Skeletal muscle satellite cell (primary cell): ENCODE measurements around the gene FGF23.

Experiments
- H3K27me3 ChIP-seq: 2 replicates; pipeline ENCODE4 v1.7.0; 2013; ENCODE audit warnings: low read length; ENCODE audit not compliant: control insufficient read depth, insufficient read depth
- H3K36me3 ChIP-seq: 2 replicates; pipeline ENCODE4 v1.7.0; 2013; ENCODE audit warnings: mild to moderate bottlenecking, control low read depth, low read length; ENCODE audit not compliant: insufficient read depth
- H3K4me1 ChIP-seq: 2 replicates; pipeline ENCODE4 v1.7.0; 2013; ENCODE audit warnings: low read length; ENCODE audit not compliant: control insufficient read depth, insufficient read depth
- H3K4me2 ChIP-seq: 2 replicates; pipeline ENCODE4 v1.7.0; 2013; ENCODE audit warnings: mild to moderate bottlenecking, low read length
- H3K4me3 ChIP-seq: 2 replicates; pipeline ENCODE4 v1.7.0; 2013; ENCODE audit warnings: low read length
- H3K9ac ChIP-seq: 2 replicates; pipeline ENCODE4 v1.7.0; 2013; ENCODE audit warnings: mild to moderate bottlenecking, low read depth, low read length, moderate library complexity
- H3K9me3 ChIP-seq: replicated peaks from 2 replicates; pipeline ENCODE4 v1.7.0; 2013; ENCODE audit warnings: mild to moderate bottlenecking, control low read depth, low read length

The FGF23 gene

DNA sequence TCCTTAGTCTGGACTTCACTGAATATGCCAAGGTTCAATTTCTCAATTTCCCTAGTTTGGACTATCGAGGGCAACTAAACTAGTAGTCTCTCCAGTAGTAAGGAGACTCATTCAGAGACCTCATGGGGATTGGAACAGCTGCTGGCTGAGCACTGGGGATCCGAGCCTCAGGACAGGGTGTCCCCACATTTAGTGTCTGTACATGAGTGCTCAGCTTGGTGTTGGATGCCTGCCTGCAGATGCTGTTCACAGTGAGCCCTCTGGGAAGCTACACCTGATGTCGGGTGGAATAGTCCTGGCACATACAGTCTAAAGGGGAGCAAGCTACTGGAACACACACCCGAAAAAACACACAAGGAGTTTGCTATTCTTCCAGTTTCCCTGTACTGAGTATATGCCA lies 820 bp upstream of the FGF23 start:
- Histone ChIP-seq H3K27me3 (peaks cover 30% of the 10 kb centered on the region), H3K9ac (no peak overlapping the region), H3K36me3 (no peaks in the 10 kb centered on the region), H3K4me3 (no peak overlapping the region), H3K4me1 (no peaks in the 10 kb centered on the region), H3K9me3 (no peaks in the 10 kb centered on the region), H3K4me2 (no peak overlapping the region)

DNA sequence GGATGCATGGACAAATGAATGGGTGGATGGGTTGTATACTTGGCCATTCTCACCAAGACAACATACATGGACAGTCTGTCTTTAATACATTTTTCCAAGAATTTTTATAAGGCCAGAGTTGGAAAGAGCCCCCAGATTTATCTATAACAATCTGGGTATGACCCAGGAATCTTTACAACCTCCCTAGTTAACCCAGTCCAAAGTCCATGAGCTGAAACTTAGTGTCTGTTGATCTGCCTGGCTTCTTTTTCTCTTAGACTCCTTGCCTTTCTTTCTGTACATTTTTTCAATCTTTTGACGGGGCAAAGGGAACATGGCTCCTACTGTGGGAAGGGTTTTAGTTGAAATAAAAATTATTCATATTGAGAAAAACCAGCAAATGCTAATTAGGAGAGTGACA lies 740 bp downstream of the FGF23 start:
- H3K36me3 ChIP-seq, result no peaks in the 10 kb centered on the region
- H3K4me3 ChIP-seq, result no peak overlapping the region

DNA sequence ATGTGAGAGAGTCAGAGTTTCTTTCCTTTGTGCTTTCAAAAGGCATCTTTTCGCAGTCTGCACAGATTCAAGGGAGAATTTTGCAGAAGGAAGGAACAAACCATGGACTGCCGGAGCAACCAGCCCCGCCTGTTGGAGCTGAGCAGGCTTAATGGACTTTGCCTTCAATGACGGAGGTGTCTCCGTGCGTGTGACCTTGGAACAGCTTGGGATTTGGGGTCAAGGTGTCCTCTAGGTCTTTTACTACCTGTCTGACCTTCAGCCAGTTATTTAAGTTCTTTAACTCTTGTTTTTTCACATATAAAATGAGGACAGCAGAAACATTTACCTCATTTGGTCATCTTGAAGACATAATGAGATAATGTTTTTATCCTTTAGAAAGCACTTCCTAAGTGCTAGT lies 4.1 kb downstream of the FGF23 start:
- Histone ChIP-seq H3K36me3 (no peaks in the 10 kb centered on the region), H3K27me3 (peaks cover 14% of the 10 kb centered on the region)

More for the DNA sequence above, 740 bp downstream of the FGF23 start:
- H3K4me1 ChIP-seq, result no peaks in the 10 kb centered on the region
- peaks cover 28% of the 10 kb centered on the region for H3K27me3 ChIP-seq
- H3K4me2 ChIP-seq, result no peak overlapping the region
- no peaks in the 10 kb centered on the region for H3K9me3 ChIP-seq
- no peak overlapping the region for H3K9ac ChIP-seq

DNA sequence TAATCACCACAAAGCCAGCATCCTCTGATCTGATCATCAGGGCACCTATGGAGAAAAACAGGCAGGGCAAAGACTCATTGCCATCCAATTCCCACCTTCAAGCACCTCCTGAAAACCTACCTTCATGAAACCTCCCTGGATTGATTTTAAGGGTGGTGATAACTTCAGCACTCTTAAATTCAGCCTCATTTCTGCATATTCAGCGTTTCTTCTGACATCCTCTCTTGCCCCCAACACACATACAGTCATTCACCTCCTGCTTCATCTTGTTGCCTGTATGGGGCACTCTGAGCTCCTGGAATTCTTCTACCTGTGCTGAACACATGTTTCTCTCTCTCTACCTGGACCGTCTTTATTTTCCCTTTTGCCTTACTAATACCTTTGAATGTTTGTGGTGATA lies 6.9 kb downstream of the FGF23 start:
- H3K4me2 ChIP-seq, result no peak overlapping the region
- H3K36me3 ChIP-seq, result no peaks in the 10 kb centered on the region
- no peak overlapping the region for H3K4me3 ChIP-seq
- H3K4me1 ChIP-seq, result no peaks in the 10 kb centered on the region
- no peak overlapping the region for H3K9ac ChIP-seq
- H3K27me3 ChIP-seq, result peaks cover 11% of the 10 kb centered on the region
- H3K9me3 ChIP-seq, result no peaks in the 10 kb centered on the region

More for the DNA sequence above, 4.1 kb downstream of the FGF23 start:
- Histone ChIP-seq H3K9ac (no peak overlapping the region), H3K4me3 (no peak overlapping the region), H3K4me2 (no peak overlapping the region), H3K4me1 (no peaks in the 10 kb centered on the region), H3K9me3 (no peaks in the 10 kb centered on the region)

DNA sequence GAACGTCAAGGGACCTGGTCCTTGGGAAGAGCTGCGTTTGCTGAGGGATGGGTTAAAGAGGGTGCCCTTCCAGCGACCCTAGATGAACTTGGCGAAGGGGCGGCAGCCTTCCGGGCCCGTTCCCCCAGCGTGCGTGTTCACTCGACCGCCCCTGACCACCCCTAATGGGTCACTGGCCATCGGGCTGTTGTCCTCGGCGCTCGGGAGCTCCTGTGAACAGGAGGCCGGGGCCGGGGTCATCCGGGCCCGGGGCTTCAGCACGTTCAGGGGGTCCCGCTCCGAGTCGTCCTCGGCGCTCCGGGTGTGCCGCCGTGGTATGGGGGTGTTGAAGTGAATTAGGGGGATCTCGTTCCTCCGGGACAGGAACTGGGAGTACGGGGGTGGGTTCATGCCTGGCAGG lies 9.2 kb downstream of the FGF23 start:
- H3K4me2 ChIP-seq, result no peak overlapping the region
- no peak overlapping the region for H3K4me3 ChIP-seq
- H3K36me3 ChIP-seq, result no peaks in the 10 kb centered on the region
- no peaks in the 10 kb centered on the region for H3K4me1 ChIP-seq
- H3K27me3 ChIP-seq, result peaks cover 13% of the 10 kb centered on the region
- H3K9me3 ChIP-seq, result no peaks in the 10 kb centered on the region
- no peak overlapping the region for H3K9ac ChIP-seq

DNA sequence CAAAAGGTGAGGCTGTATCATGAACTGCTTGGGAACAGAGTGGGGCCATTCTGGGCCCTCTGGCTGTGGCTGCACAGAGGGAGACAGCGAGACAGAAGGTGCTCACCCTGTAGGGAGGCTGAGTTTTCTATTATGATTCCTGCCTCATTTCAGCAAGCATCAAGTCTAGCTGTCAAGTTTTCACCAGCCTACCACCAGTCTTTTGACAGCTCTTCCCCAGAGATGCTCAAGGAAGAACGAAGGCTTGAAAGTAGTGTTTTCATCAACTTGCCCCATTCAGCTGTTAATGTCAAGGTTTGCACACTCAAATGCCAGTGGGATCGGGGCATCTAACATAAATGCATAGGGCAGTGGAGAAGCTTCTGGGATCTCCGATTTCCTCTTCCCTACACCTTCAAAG lies 10.0 kb downstream of the FGF23 start:
- no peak overlapping the region for H3K9ac ChIP-seq
- no peaks in the 10 kb centered on the region for H3K36me3 ChIP-seq
- H3K27me3 ChIP-seq, result peaks cover 8% of the 10 kb centered on the region
- H3K9me3 ChIP-seq, result no peaks in the 10 kb centered on the region
- no peaks in the 10 kb centered on the region for H3K4me1 ChIP-seq
- no peak overlapping the region for H3K4me3 ChIP-seq
- H3K4me2 ChIP-seq, result no peak overlapping the region

DNA sequence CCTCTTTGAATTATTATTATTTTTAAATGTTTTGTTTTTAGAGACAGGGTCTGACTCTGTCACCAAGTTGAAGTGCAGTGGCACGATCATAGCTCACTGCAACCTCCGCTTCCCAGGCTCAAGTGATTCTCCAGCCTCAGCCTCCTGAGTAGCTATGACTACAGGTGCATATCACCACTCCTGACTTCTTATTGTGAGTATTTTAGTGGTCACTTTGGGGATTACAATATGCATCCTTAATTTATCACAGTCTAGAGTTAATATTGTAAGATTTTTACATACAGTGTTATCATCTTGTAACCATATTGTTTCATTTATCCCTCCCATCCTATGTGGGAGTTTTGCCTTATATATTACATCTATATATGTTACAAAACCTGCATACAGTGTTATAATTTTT lies 13.4 kb downstream of the FGF23 start:
- H3K4me2 ChIP-seq, result no peak overlapping the region

DNA sequence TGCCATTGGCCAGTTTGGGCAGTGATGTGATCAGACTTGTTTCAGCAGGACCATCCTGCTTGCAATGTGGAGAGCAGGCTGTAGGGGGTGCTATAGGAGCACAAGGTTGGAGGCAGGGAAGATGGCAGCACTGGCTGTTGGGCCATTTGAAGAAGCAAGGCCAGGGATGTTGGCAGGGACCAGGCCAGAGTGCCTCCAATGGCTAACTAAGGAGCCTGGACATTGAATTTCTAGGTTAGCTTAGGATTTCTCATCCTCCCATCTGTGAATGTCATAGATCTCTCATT lies 23.5 kb downstream of the FGF23 start:
- H3K9ac ChIP-seq, result no peak overlapping the region
- no peak overlapping the region for H3K4me3 ChIP-seq
- no peaks in the 10 kb centered on the region for H3K27me3 ChIP-seq
- no peak overlapping the region for H3K4me2 ChIP-seq
- no peaks in the 10 kb centered on the region for H3K4me1 ChIP-seq
- peaks cover 18% of the 10 kb centered on the region for H3K36me3 ChIP-seq
- H3K9me3 ChIP-seq, result no peaks in the 10 kb centered on the region

More for the DNA sequence above, 13.4 kb downstream of the FGF23 start:
- no peak overlapping the region for H3K9ac ChIP-seq
- H3K27me3 ChIP-seq, result peaks cover 8% of the 10 kb centered on the region
- H3K4me1 ChIP-seq, result no peaks in the 10 kb centered on the region
- H3K36me3 ChIP-seq, result no peaks in the 10 kb centered on the region
- H3K4me3 ChIP-seq, result no peak overlapping the region
- no peaks in the 10 kb centered on the region for H3K9me3 ChIP-seq

DNA sequence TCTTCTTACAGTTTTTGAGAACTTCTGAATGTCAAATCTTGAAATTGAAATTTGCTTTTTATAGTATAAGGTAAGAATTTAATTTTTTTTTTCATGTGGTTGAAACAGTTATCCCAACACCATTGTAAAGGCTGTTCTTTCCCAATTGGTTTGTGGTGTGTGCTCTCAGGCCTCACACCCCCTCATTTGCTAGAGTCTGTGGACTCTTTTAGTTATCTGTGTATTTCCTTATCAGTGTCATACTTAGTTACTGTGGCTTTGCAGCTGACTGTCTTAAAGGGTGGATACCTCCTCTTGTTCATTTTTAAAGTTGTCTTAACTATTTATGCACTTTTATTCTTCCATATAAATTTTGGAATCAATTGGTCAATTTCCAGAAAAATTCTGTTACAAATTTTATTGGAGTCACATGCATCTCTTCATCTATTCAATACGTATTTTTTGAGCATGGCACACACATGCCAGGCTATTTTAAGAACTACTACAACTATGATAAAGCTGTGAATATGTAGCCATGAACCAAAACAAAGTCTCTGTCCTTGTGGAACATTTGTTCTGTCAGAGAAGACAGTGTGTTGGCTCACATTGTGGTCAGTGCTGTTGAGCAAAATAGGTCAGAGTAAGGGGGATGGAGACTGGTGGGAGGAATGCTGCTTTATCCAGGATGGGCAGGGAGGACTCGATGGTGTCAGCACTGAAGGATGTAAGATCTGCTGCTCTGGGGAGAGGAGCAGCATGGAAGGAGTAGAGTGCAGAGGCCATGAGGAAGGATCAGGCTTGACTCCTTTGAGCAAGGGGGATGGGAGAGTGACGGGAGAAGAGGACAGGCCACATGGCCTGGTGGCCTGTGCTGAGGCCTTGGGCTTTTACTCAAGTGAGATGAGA lies 24.1 kb downstream of the FGF23 start:
- no peaks in the 10 kb centered on the region for H3K4me1 ChIP-seq
- no peaks in the 10 kb centered on the region for H3K27me3 ChIP-seq
- H3K9me3 ChIP-seq, result no peaks in the 10 kb centered on the region
- peaks cover 18% of the 10 kb centered on the region for H3K36me3 ChIP-seq
- no peak overlapping the region for H3K9ac ChIP-seq
- H3K4me3 ChIP-seq, result no peak overlapping the region
- H3K4me2 ChIP-seq, result no peak overlapping the region

DNA sequence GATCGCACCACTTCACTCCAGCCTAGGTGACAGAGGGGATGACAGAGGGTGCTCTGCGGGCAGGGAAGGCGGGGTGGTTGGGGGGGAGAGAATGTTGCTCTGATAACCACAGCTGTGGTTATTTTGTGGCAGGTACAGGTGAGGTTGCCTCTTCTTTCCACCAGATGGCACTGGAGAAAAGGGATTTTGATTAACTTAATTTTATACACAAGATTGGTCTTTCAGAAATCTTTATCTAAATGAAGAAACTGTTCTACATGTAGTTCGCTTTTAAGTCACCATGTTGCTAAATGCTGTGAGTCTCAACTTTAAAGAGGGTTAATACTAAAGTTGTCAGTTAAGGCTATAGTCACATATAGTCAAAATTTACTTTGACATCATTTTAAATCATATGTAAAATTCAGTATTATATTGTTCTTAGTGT lies 25.7 kb downstream of the FGF23 start:
- H3K9ac ChIP-seq, result no peak overlapping the region
- no peak overlapping the region for H3K4me3 ChIP-seq
- no peaks in the 10 kb centered on the region for H3K9me3 ChIP-seq
- H3K36me3 ChIP-seq, result peaks cover 21% of the 10 kb centered on the region
- H3K4me2 ChIP-seq, result no peak overlapping the region
- no peaks in the 10 kb centered on the region for H3K27me3 ChIP-seq
- no peaks in the 10 kb centered on the region for H3K4me1 ChIP-seq

DNA sequence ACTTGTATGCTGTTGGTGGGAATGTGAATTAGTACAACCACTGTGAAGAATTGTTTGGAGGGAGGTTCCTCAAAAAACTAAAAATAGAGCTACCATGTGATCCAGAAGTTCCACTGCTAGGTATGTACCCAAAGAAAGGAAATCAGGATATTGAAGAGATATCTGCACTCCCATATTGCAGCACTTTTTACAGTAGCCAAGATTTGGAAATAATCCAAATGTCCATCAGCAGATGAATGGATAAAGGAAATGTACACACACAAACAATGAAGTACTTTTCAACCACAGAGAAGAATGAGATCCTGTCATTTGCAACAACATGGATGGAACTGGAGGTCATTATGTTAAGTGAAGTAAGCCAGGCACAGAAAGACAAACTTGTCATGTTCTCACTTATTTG lies 32.6 kb downstream of the FGF23 start:
- Histone ChIP-seq H3K9ac (no peak overlapping the region), H3K36me3 (peaks cover 8% of the 10 kb centered on the region), H3K27me3 (no peaks in the 10 kb centered on the region), H3K4me3 (no peak overlapping the region), H3K9me3 (no peaks in the 10 kb centered on the region), H3K4me1 (no peaks in the 10 kb centered on the region), H3K4me2 (no peak overlapping the region)

DNA sequence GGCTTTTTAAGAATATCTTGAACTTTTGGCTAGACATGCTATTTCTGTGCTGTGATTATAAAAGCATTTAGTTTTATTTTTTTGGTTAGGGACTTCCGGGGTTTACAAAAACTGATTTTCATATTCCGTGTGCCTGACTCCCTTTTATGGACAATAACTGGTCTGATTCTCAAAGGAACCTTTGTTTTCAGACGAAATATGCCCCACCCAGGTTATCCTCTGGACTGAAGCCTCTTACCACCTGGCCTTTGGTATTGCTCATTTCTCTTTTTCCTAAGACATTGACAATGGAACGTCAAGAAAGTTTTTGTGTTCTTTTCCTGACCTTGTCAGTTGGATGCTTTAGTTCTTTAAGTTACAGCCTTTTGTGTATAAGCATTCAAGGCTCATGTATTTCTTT lies 47.7 kb downstream of the FGF23 start:
- Histone ChIP-seq H3K27me3 (no peaks in the 10 kb centered on the region), H3K9ac (no peak overlapping the region), H3K36me3 (peaks cover 18% of the 10 kb centered on the region), H3K4me3 (no peak overlapping the region), H3K9me3 (no peaks in the 10 kb centered on the region), H3K4me2 (no peak overlapping the region), H3K4me1 (no peaks in the 10 kb centered on the region)
